Muscle layer of duodenum (tissue), 2 donors: ENCODE measurements around the gene RP9.
A peak's percentile ranks its signal among the peaks of the same experiment; 100 is the strongest.

ENCODE experiments used
- H3K27ac ChIP-seq: one replicate; pipeline ENCODE4 v1.7.0; 2013; ENCODE audit warnings: mild to moderate bottlenecking, low read length
- H3K27me3 ChIP-seq: one replicate; pipeline ENCODE4 v1.7.0; 2013; ENCODE audit warnings: low read depth, mild to moderate bottlenecking, control low read depth, low read length
- H3K36me3 ChIP-seq, 2 donors: one replicate each; pipeline ENCODE4 v1.7.0; 2013; ENCODE audit warnings: low read length in 2 of 2, control low read depth in 1 of 2, mild to moderate bottlenecking in 1 of 2; ENCODE audit not compliant: insufficient read depth in 2 of 2, control insufficient read depth in 1 of 2
- H3K4me1 ChIP-seq, 2 donors: one replicate each; pipeline ENCODE4 v1.7.0; 2013; ENCODE audit warnings: low read length in 2 of 2, mild to moderate bottlenecking in 2 of 2, control low read depth in 1 of 2, moderate library complexity in 1 of 2; ENCODE audit not compliant: insufficient read depth in 2 of 2, control insufficient read depth in 1 of 2
- H3K4me3 ChIP-seq, 2 donors: one replicate each; pipeline ENCODE4 v1.7.0; 2013; ENCODE audit warnings: low read length in 2 of 2, low read depth in 1 of 2, mild to moderate bottlenecking in 1 of 2
- H3K9me3 ChIP-seq, 2 donors: one replicate each; pipeline ENCODE4 v1.7.0; 2013; ENCODE audit warnings: low read length in 2 of 2, control low read depth in 1 of 2, mild to moderate bottlenecking in 1 of 2; ENCODE audit not compliant: control insufficient read depth in 1 of 2
- donor health status: healthy.

RP9 gene

DNA sequence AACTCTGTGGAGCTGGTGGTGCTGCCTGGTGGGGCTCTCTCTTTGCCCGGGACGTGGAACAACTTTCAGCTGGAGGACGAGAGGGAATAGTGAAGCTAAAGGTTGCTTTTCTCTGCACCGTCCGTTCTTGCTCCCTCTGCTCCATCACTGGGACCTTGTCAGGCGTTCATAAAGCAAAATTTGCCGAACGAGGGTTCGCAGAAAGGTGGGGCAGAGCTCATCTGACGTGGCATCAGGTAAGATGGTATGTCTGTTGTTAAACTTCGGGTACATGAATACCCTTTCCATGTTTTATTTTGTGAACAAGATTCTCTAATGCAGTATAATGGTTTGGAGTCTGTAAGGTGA, 20.6 kb upstream of the RP9 start:
- H3K4me3 ChIP-seq: peak overlapping the region; percentile 69 to 93
- no peaks in the 10 kb centered on the region for H3K9me3 ChIP-seq
- no peaks in the 10 kb centered on the region for H3K36me3 ChIP-seq
- no peaks in the 10 kb centered on the region for H3K27me3 ChIP-seq
- peak overlapping the region; percentile 67 for H3K27ac ChIP-seq
- peaks cover 6 to 15% of the 10 kb centered on the region in 2 donors for H3K4me1 ChIP-seq

GRCh38 chr7:33128990-33129805, 20.0 kb upstream of the RP9 start, which contains the start of gene BBS9:
BBS9 (plus strand) TSS chr7:33129564; CDS start chr7:33146253, 16,689 bp downstream.
- peaks cover 6 to 15% of the 10 kb centered on the region in 2 donors for H3K4me1 ChIP-seq
- H3K27ac ChIP-seq: peak within 1 kb of the TSS; percentile 67
- no peaks in the 10 kb centered on the region for H3K27me3 ChIP-seq
- no peaks in the 10 kb centered on the region for H3K9me3 ChIP-seq
- H3K36me3 ChIP-seq: no peaks in the 10 kb centered on the region
- H3K4me3 ChIP-seq: peak within 1 kb of the TSS; percentile 69 to 93

DNA sequence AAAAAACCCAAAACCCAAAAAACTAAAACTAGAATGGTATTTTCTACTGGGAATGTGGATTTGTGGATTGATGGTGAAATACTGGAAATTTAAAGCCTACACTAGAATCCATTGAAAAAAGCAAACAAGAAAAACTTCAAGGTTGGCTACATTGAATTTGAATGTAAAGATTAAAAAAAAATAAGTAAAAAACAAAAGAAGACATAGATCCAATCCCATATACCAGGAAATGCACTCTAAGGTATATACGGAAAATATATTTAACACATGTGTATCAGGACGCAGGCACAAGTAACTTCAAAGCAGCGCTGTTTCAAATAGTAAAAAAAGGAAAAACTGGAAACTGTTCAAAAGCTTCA, 19.4 kb upstream of the RP9 start:
- Histone ChIP-seq H3K27me3 (no peaks in the 10 kb centered on the region), H3K27ac (peak overlapping the region; percentile 67), H3K9me3 (no peaks in the 10 kb centered on the region), H3K4me3 (peak overlapping the region; percentile 69 to 93), H3K4me1 (peaks cover 6 to 15% of the 10 kb centered on the region in 2 donors), H3K36me3 (no peaks in the 10 kb centered on the region)

GRCh38 chr7:33127085-33127484, 17.9 kb upstream of the RP9 start:
- H3K27ac ChIP-seq: no peak overlapping the region
- H3K9me3 ChIP-seq: no peaks in the 10 kb centered on the region
- H3K4me1 ChIP-seq: peaks cover 6 to 15% of the 10 kb centered on the region in 2 donors
- H3K27me3 ChIP-seq: no peaks in the 10 kb centered on the region
- H3K36me3 ChIP-seq: no peaks in the 10 kb centered on the region
- no peak overlapping the region for H3K4me3 ChIP-seq

DNA sequence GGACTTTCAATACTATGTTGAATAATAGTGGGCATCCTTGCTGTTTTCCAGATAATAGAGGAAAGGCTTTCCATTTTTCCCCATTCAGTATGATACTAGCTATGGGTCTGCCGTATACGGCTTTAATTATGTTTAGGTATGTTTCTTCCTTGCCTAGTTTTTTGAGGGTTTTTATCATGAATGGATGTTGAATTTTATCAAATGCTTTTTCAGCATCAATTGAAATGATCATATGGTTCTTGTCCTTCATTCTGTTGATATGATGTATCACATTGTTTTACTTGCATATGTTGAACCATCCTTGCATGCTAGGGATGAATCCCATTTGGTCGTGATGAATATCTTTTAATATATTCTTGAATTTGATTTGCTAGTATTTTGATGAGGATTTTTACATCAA, 9.2 kb upstream of the RP9 start:
- H3K36me3 ChIP-seq: no peaks in the 10 kb centered on the region
- no peak overlapping the region for H3K27ac ChIP-seq
- H3K4me1 ChIP-seq: no peaks in the 10 kb centered on the region
- peaks cover 0 to 7% of the 10 kb centered on the region in 2 donors for H3K9me3 ChIP-seq
- H3K27me3 ChIP-seq: no peaks in the 10 kb centered on the region
- no peak overlapping the region for H3K4me3 ChIP-seq

DNA sequence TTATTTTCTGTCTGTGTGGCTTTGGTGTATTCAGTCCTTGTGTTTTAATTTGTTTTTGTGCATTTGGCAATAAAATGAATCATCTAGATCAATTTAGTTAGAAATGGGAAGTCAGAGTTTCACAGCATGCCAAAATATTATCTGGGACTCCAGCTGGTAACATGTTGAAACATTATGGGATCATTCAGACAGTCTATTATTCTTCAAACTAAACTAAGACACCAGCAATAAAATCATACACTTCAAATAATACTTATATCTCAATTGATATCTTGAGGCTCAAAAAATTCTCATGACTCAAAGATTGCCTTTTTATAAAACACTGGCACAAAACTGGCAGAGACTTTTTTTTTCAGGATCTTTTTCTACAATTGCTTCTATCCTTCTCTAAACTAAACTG, 5.8 kb upstream of the RP9 start:
- Histone ChIP-seq H3K36me3 (no peaks in the 10 kb centered on the region), H3K9me3 (peaks cover 0 to 7% of the 10 kb centered on the region in 2 donors), H3K4me1 (peaks cover 0 to under 1% of the 10 kb centered on the region in 2 donors)

GRCh38 chr7:33111614-33112013, 2.4 kb upstream of the RP9 start:
- no peaks in the 10 kb centered on the region for H3K9me3 ChIP-seq
- H3K27ac ChIP-seq: no peak overlapping the region
- H3K4me3 ChIP-seq: no peak overlapping the region
- H3K4me1 ChIP-seq: peaks cover 12 to 24% of the 10 kb centered on the region in 2 donors
- no peaks in the 10 kb centered on the region for H3K27me3 ChIP-seq
- H3K36me3 ChIP-seq: no peaks in the 10 kb centered on the region

More for the DNA sequence above, 5.8 kb upstream of the RP9 start:
- Histone ChIP-seq H3K27me3 (no peaks in the 10 kb centered on the region), H3K4me3 (no peak overlapping the region), H3K27ac (no peak overlapping the region)

DNA sequence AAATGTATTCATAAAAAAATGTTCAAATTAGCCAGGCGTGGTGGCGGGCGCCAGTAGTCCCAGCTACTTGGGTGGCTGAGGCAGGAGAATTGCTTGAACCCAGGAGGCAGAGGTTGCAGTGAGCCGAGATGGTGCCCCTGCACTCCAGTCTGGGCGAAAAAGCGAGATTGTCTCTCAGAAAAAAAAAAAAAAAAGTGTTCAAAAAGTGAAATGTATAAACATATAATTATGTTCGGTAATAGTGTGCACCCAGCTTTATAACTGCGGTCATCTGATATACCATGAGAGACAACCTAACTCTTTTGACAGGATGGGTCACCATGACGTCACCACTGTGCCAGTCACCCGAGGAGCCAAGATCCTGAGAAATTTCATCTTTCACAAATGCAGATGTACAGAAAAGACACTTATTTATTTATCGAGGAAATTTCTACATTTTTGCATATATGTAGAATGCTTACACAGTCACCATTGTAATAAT, 594 bp upstream of the RP9 start:
- Histone ChIP-seq H3K27ac (no peak overlapping the region), H3K27me3 (no peaks in the 10 kb centered on the region), H3K4me1 (peaks cover 12 to 36% of the 10 kb centered on the region in 2 donors)

DNA sequence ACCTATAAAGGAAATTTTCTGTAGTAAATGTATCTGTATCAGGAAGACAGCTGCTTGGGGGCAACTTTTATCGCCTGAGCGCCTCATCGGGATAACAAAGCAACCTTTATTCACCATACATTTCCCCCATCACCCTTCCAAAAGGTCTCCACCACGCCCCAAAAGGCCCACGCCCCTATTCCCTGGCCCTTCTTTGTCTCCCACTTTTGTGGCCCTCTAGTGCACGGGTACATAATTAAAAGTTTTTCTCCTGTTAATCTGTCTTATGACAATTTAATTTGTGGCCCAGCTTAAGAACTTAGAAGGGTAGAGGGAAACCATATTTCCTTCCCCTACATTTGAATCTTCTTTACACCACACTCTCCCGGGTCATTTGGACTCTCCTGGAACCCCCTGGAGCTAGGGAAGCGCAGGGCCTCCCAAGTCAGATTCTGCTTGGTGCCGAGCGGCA, 625 bp downstream of the RP9 start:
- Histone ChIP-seq H3K4me1 (peaks cover 12 to 36% of the 10 kb centered on the region in 2 donors), H3K27ac (peak overlapping the region; percentile 3), H3K4me3 (peak overlapping the region; percentile 89 to 97), H3K9me3 (no peaks in the 10 kb centered on the region), H3K27me3 (no peaks in the 10 kb centered on the region), H3K36me3 (peaks cover 0 to under 1% of the 10 kb centered on the region in 2 donors)

More for the DNA sequence above, 594 bp upstream of the RP9 start:
- H3K9me3 ChIP-seq: no peaks in the 10 kb centered on the region
- no peaks in the 10 kb centered on the region for H3K36me3 ChIP-seq
- H3K4me3 ChIP-seq: peak overlapping the region; percentile 37 to 97

DNA sequence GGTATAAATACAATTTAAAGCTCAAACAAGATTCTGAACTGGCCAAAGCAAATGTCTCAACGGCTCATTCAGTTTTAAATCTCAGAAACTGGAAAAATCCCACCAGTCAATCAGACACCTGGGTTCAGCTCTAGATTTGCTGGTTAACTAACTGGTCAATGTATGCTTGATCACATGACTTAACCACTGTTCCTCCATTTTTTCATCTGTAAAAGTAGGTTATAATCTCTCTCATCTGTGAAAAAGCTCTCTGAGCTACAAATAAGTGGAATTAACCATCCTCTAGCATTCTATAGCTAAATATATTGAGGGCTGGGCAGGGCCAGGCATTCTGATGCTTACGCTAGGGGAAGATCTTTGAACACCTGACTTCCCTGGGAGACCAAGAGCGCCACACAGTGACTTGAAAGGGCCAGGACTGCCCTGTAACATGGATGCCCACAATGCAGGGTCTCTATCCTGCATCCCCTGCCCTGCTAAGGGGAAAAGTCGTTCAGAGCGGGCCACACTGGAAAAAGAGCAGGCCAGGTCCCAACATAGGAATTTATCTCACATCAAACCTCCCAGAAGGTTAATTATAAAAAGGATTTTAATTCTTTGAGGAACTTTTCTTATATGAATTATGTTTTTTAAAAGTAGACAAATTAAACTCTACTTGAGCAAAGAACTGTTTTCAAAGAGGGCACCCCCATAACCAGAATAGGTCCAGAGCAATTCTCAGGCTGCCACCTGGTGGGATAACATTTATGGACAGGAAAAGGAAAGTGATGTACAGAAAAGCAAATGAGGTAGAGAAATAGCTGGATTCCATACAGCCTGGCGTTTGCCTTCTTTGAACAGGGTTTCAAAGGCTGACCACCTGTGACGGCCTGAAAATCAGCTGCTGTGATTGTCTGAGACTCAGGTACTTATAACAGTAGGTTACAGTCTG, 1.8 kb downstream of the RP9 start:
- Histone ChIP-seq H3K27ac (no peak overlapping the region), H3K4me3 (peak overlapping the region; percentile 89 to 97), H3K4me1 (peaks cover 12 to 36% of the 10 kb centered on the region in 2 donors)

GRCh38 chr7:33101906-33102305, 7.3 kb downstream of the RP9 start:
- H3K27ac ChIP-seq: no peak overlapping the region
- no peaks in the 10 kb centered on the region for H3K9me3 ChIP-seq
- H3K36me3 ChIP-seq: peaks cover 39 to 48% of the 10 kb centered on the region in 2 donors
- no peaks in the 10 kb centered on the region for H3K27me3 ChIP-seq
- H3K4me1 ChIP-seq: peaks cover 0 to 20% of the 10 kb centered on the region in 2 donors
- H3K4me3 ChIP-seq: no peak overlapping the region

More for the DNA sequence above, 1.8 kb downstream of the RP9 start:
- Histone ChIP-seq H3K9me3 (no peaks in the 10 kb centered on the region), H3K36me3 (peaks cover 10 to 12% of the 10 kb centered on the region in 2 donors), H3K27me3 (no peaks in the 10 kb centered on the region)
